ENCODE data around the gene DLGAP1. TPM values are rescaled to one million over a fixed set of nuclear protein-coding genes. Genes with fewer than 3 reads are reported as not detected.

DLGAP1 gene
- total and polyA plus RNA-seq, 4 donors = 0.06 to 1.2 (median 0.17) TPM; not detected in 1

GRCh38 chr18:3760741-3761140 is 694.4 kb downstream of the DLGAP1 start:
- Histone ChIP-seq H3K4me1 (ENCODE audit: control insufficient read depth in 4 of 4, insufficient read depth in 4 of 4, low read length in 3 of 4) (no peaks in the 10 kb centered on the region), H3K9ac (ENCODE audit: low read depth in 1 of 2, low read length in 2 of 2) (no peak overlapping the region), H3K27ac (ENCODE audit: low read depth in 1 of 2, low read length in 2 of 2) (no peak overlapping the region), H3K9me3 (ENCODE audit: control insufficient read depth in 4 of 4, low read length in 3 of 4) (no peaks in the 10 kb centered on the region), H3K27me3 (ENCODE audit: control insufficient read depth in 4 of 4, insufficient read depth in 4 of 4, low read length in 3 of 4) (no peaks in the 10 kb centered on the region), H3K4me3 (ENCODE audit: low read depth in 1 of 3, low read length in 3 of 3) (no peak overlapping the region), H3K36me3 (ENCODE audit: control insufficient read depth in 4 of 4, insufficient read depth in 3 of 4, low read depth in 1 of 4, low read length in 3 of 4) (no peaks in the 10 kb centered on the region)
- DNase-seq (ENCODE audit: low spot score) = no peak
- TF ChIP-seq GABPA (IDR thresholded peaks at IDR 0.05 in 1 of 2, conservative IDR thresholded peaks at IDR 0.05 in 1 of 2) (no peak), EGR1 (IDR thresholded peaks at IDR 0.05; ENCODE audit: low read depth in 2 of 2) (no peak), TAF1 (conservative IDR thresholded peaks at IDR 0.05) (no peak), HNF4G (IDR thresholded peaks at IDR 0.05) (no peak), SP1 (IDR thresholded peaks at IDR 0.05) (no peak), RXRA (IDR thresholded peaks at IDR 0.05) (no peak), JUND (IDR thresholded peaks at IDR 0.05) (no peak), FOXA1 (IDR thresholded peaks at IDR 0.05) (no peak), YY1 (IDR thresholded peaks at IDR 0.05) (no peak), RAD21 (IDR thresholded peaks at IDR 0.05) (no peak), NR2F2 (IDR thresholded peaks at IDR 0.05) (no peak), CTCF (IDR thresholded peaks at IDR 0.05; ENCODE audit: low read depth, low read length, missing input control) (no peak)
- TF ChIP-seq, protein P1, sequence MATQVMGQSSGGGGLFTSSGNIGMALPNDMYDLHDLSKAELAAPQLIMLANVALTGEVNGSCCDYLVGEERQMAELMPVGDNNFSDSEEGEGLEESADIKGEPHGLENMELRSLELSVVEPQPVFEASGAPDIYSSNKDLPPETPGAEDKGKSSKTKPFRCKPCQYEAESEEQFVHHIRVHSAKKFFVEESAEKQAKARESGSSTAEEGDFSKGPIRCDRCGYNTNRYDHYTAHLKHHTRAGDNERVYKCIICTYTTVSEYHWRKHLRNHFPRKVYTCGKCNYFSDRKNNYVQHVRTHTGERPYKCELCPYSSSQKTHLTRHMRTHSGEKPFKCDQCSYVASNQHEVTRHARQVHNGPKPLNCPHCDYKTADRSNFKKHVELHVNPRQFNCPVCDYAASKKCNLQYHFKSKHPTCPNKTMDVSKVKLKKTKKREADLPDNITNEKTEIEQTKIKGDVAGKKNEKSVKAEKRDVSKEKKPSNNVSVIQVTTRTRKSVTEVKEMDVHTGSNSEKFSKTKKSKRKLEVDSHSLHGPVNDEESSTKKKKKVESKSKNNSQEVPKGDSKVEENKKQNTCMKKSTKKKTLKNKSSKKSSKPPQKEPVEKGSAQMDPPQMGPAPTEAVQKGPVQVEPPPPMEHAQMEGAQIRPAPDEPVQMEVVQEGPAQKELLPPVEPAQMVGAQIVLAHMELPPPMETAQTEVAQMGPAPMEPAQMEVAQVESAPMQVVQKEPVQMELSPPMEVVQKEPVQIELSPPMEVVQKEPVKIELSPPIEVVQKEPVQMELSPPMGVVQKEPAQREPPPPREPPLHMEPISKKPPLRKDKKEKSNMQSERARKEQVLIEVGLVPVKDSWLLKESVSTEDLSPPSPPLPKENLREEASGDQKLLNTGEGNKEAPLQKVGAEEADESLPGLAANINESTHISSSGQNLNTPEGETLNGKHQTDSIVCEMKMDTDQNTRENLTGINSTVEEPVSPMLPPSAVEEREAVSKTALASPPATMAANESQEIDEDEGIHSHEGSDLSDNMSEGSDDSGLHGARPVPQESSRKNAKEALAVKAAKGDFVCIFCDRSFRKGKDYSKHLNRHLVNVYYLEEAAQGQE (IDR thresholded peaks at IDR 0.05) = no peak
- TF ChIP-seq, protein P2, sequence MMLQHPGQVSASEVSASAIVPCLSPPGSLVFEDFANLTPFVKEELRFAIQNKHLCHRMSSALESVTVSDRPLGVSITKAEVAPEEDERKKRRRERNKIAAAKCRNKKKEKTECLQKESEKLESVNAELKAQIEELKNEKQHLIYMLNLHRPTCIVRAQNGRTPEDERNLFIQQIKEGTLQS (IDR thresholded peaks at IDR 0.05) = no peak
- TF ChIP-seq, protein P3, sequence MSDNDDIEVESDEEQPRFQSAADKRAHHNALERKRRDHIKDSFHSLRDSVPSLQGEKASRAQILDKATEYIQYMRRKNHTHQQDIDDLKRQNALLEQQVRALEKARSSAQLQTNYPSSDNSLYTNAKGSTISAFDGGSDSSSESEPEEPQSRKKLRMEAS (IDR thresholded peaks at IDR 0.05) = no peak
- 87% methylated on average over 7 of the region's 7 CpGs for WGBS

- Histone ChIP-seq H3K9me3 (ENCODE audit: control insufficient read depth in 4 of 4, low read length in 3 of 4) (no peaks in the 10 kb centered on the region), H3K4me3 (ENCODE audit: low read depth in 1 of 3, low read length in 3 of 3) (no peak overlapping the region), H3K9ac (ENCODE audit: low read depth in 1 of 2, low read length in 2 of 2) (no peak overlapping the region), H3K27me3 (ENCODE audit: control insufficient read depth in 4 of 4, insufficient read depth in 4 of 4, low read length in 3 of 4) (no peaks in the 10 kb centered on the region), H3K4me1 (ENCODE audit: control insufficient read depth in 4 of 4, insufficient read depth in 4 of 4, low read length in 3 of 4) (no peaks in the 10 kb centered on the region), H3K36me3 (ENCODE audit: control insufficient read depth in 4 of 4, insufficient read depth in 3 of 4, low read depth in 1 of 4, low read length in 3 of 4) (no peaks in the 10 kb centered on the region), H3K27ac (ENCODE audit: low read depth in 1 of 2, low read length in 2 of 2) (no peak overlapping the region)
- TF ChIP-seq FOXA2 (IDR thresholded peaks at IDR 0.05) (no peak), GABPA (IDR thresholded peaks at IDR 0.05 in 1 of 2, conservative IDR thresholded peaks at IDR 0.05 in 1 of 2) (no peak), JUND (IDR thresholded peaks at IDR 0.05) (no peak), RAD21 (IDR thresholded peaks at IDR 0.05) (no peak), FOXA1 (IDR thresholded peaks at IDR 0.05) (no peak), NR2F2 (IDR thresholded peaks at IDR 0.05) (no peak), RXRA (IDR thresholded peaks at IDR 0.05) (no peak), HNF4A (conservative IDR thresholded peaks at IDR 0.05) (no peak), YY1 (IDR thresholded peaks at IDR 0.05) (no peak)
- TF ChIP-seq, protein P3 (IDR thresholded peaks at IDR 0.05) = no peak
- TF ChIP-seq, protein P1 (IDR thresholded peaks at IDR 0.05) = no peak
- TF ChIP-seq, protein P2 (IDR thresholded peaks at IDR 0.05) = no peak
- 91% methylated on average over 2 of the region's 2 CpGs for WGBS
- no peak for DNase-seq (ENCODE audit: low spot score)
Measured at GRCh38 chr18:3759099-3759498, 696.0 kb downstream of the DLGAP1 start.

All from liver (tissue), 9 donors.